GM12878 (cell line): ENCODE data around the gene KRTAP5-3. TPM values are rescaled to one million over a fixed set of nuclear protein-coding genes. Genes with fewer than 3 reads are reported as not detected.

ENCODE experiments used
- ATAC-seq: fragments of 200-7000 bp; cut with Tn5 transposase; 3 replicates; pipeline ENCODE4 v1.9.1; 2020; ENCODE audit warnings: mild to moderate bottlenecking, moderate library complexity
- BruUV-seq: library from RNA; stranded (reverse); fragments of 400-500 nt; replicated peaks from 2 replicates; lab custom pipeline; 2021; lab: Mats Ljungman, UMichigan
- CTCF ChIA-PET: fragments of 300-600 bp; sonication (Branson Sonifier 250); formaldehyde crosslinking; extraction: SDS; loops from one replicate; lab custom pipeline; 2021; ENCODE audit warnings: inconsistent platforms; lab: Yijun Ruan, JAX
- POLR2A ChIA-PET: fragments of 350-600 bp; formaldehyde crosslinking; extraction: SDS; loops from one replicate; lab custom pipeline; 2021; ENCODE audit warnings: inconsistent platforms; lab: Charles Lee
- RAD21 ChIA-PET: fragments of 300-600 bp; sonication (Branson Sonifier 250); formaldehyde crosslinking; loops from one replicate; lab custom pipeline; 2023; ENCODE audit warnings: antibody characterized with exemption; ENCODE audit not compliant: unreplicated experiment; lab: Charles Lee
- SMC1A ChIA-PET: fragments of 300-600 bp; sonication (Branson Sonifier 250); formaldehyde crosslinking; loops from one replicate; lab custom pipeline; 2023; ENCODE audit not compliant: unreplicated experiment, uncharacterized antibody; lab: Charles Lee
- DNase-seq: peaks from one replicate; pipeline ENCODE4 v3.0.0-alpha.2; 2011; ENCODE audit warnings: low read depth, low spot score
- FAIRE-seq: peaks from 3 replicates; lab custom pipeline; 2011; peaks lifted over from hg19 to GRCh38; lab: Jason Lieb, UNC
- H2AFZ ChIP-seq: 2 replicates; pipeline ENCODE4 v1.6.0; 2011; ENCODE audit warnings: low read depth, low read length, control low read depth; ENCODE audit not compliant: control insufficient read depth
- H3K27ac ChIP-seq: 2 replicates; pipeline ENCODE4 v1.5.1; 2011; ENCODE audit warnings: control low read depth; ENCODE audit not compliant: control insufficient read depth, insufficient read depth
- H3K27me3 ChIP-seq, 2 experiments: replicated peaks in 1 of 2; 2 replicates each; pipeline versions ENCODE4 v1.6.0 to v1.6.1; 2011; ENCODE audit warnings: low read length in 1 of 2; ENCODE audit not compliant: control insufficient read depth in 2 of 2, insufficient read depth in 2 of 2
- H3K36me3 ChIP-seq, 2 experiments: 2 replicates each; pipeline ENCODE4 v1.5.1; 2011; ENCODE audit warnings: low read length in 1 of 2; ENCODE audit not compliant: control insufficient read depth in 2 of 2, insufficient read depth in 2 of 2
- H3K4me1 ChIP-seq: 2 replicates; pipeline ENCODE4 v1.6.1; 2011; ENCODE audit warnings: mild to moderate bottlenecking, low read length, moderate library complexity, mixed read lengths; ENCODE audit not compliant: control insufficient read depth, insufficient read depth
- H3K4me2 ChIP-seq: 2 replicates; pipeline ENCODE4 v1.6.0; 2011; ENCODE audit warnings: control low read depth; ENCODE audit not compliant: control insufficient read depth, insufficient read depth
- H3K4me3 ChIP-seq: fragments of 200-600 bp; sonication (generic); 2 replicates; pipeline ENCODE4 v1.5.1; 2016
- H3K79me2 ChIP-seq: 2 replicates; pipeline ENCODE4 v1.6.0; 2011; ENCODE audit warnings: low read length; ENCODE audit not compliant: control insufficient read depth, insufficient read depth
- H3K9ac ChIP-seq: 2 replicates; pipeline ENCODE4 v1.8.0; 2011; ENCODE audit warnings: low read length, control low read depth, mixed read lengths; ENCODE audit not compliant: control insufficient read depth, insufficient read depth
- H3K9me3 ChIP-seq: replicated peaks from 3 replicates; pipeline ENCODE4 v1.5.1; 2011; ENCODE audit warnings: mild to moderate bottlenecking, low read length; ENCODE audit not compliant: control insufficient read depth, insufficient read depth
- H4K20me1 ChIP-seq: 2 replicates; pipeline ENCODE4 v1.6.0; 2011; ENCODE audit not compliant: control insufficient read depth, insufficient read depth
- ESRRA ChIP-seq: IDR thresholded peaks from 2 replicates; pipeline ENCODE4 v1.6.1; 2012; ENCODE audit warnings: mild to moderate bottlenecking, low read length, improper control_type of control experiment
- ETV6 ChIP-seq, 2 experiments: fragments of 450-650 bp in 1 of 2; IDR thresholded peaks in 1 of 2; conservative IDR thresholded peaks in 1 of 2; 2 replicates each; pipeline ENCODE4 v1.6.1; 2014; ENCODE audit warnings: antibody characterized with exemption in 1 of 2, borderline replicate concordance in 1 of 2, low read depth in 1 of 2, mild to moderate bottlenecking in 1 of 2, moderate library complexity in 1 of 2
- FOXK2 ChIP-seq: fragments of 450-650 bp; IDR thresholded peaks from 2 replicates; pipeline ENCODE4 v1.6.1; 2017; ENCODE audit warnings: mild to moderate bottlenecking, moderate library complexity
- NFYB ChIP-seq: IDR thresholded peaks from 2 replicates; pipeline ENCODE4 v1.6.1; 2011; ENCODE audit warnings: low read depth, mild to moderate bottlenecking, low read length, improper control_type of control experiment, moderate library complexity; ENCODE audit not compliant: insufficient read depth
- PBX3 ChIP-seq: IDR thresholded peaks from 2 replicates; pipeline ENCODE4 v1.6.1; 2011; ENCODE audit warnings: mild to moderate bottlenecking, low read depth, low read length, moderate library complexity; ENCODE audit not compliant: insufficient replicate concordance
- RFX5 ChIP-seq: IDR thresholded peaks from 2 replicates; pipeline ENCODE4 v1.6.1; 2011; ENCODE audit warnings: low read depth, low read length, improper control_type of control experiment
- ZNF274 ChIP-seq: IDR thresholded peaks from one replicate; pipeline ENCODE4 v1.8.0; 2011; ENCODE audit not compliant: insufficient read length, insufficient read depth
- ZNF384 ChIP-seq: IDR thresholded peaks from 2 replicates; pipeline ENCODE4 v1.6.1; 2012; ENCODE audit warnings: low read depth, mild to moderate bottlenecking, low read length, improper control_type of control experiment, borderline replicate concordance
- WGBS: methylation state at CpG from one replicate; pipeline ENCODE4 v1.1.6; 2016; ENCODE audit warnings: low lambda C conversion rate; ENCODE audit not compliant: insufficient replicate concordance, insufficient coverage; ENCODE audit errors: missing lambda C conversion rate; 5-methylcytosine and 5-hydroxymethylcytosine counted together
- in situ Hi-C: fragments of 300-500 bp; cut with MboI; formaldehyde crosslinking; loops from 9 replicates; pipeline ENCODE4 v1.14.3; 2018; ENCODE audit warnings: mixed read lengths
- intact Hi-C: fragments of 100-400 bp; cut with micrococcal nuclease; formaldehyde crosslinking; loops from one replicate; pipeline ENCODE4 v1.14.2; 2022; ENCODE audit not compliant: unreplicated experiment
- polyA plus RNA-seq, 11 experiments: library from polyadenylated mRNA; depleted of rRNA in 4 of 11; unstranded in 6 of 11; stranded (reverse) in 5 of 11; fragments of >200 nt; fragmentation: Nextera tagmentation in 4 of 11; fragmentation: Illumina TruSeq in 1 of 11; extraction: Ambion mirVana in 4 of 11; extraction: Trizol in 1 of 11; gene quantifications; 1 replicate in 1 of 11; 2 replicates in 10 of 11; pipeline versions ENCODE4 v1.2.1 to v1.2.3, GENCODE V29; 2011 to 2016; ENCODE audit warnings: inconsistent platforms in 2 of 11, missing spikeins in 2 of 11, low read depth in 1 of 11
- total RNA-seq, 4 experiments: library from RNA; depleted of rRNA in 3 of 4; stranded (reverse); fragments of >200 nt in 3 of 4; fragmentation: Illumina TruSeq in 1 of 4; extraction: Trizol in 1 of 4; gene quantifications; 2 replicates each; pipeline versions ENCODE4 v1.2.1 to v1.2.3, GENCODE V29; 2013 to 2021
- TF ChIP-seq, protein P1 (sequence below): fragments of 450-650 bp; conservative IDR thresholded peaks from 2 replicates; pipeline ENCODE4 v1.6.1; 2017; ENCODE audit warnings: mild to moderate bottlenecking, moderate library complexity

The KRTAP5-3 gene
- total and polyA plus RNA-seq, 10 of the 15 experiments (the other 5 are each of a cell fraction or from before 2014, with no cell fraction given) = not detected

- ChIA-PET POLR2A (no interaction called here), RAD21 (interaction anchor here (1.4 kb wide), 1 partner anchor 54 kb away, joined by 4 read pairs; no protein-coding TSS in a partner anchor)
- Histone ChIP-seq H2AFZ (no peak overlapping the region), H3K27me3 (no peaks in the 10 kb centered on the region; a peak in 2 of 4 replicates), H3K9ac (no peak overlapping the region), H3K4me1 (no peaks in the 10 kb centered on the region), H3K27ac (no peak overlapping the region), H3K4me3 (no peak overlapping the region), H4K20me1 (no peaks in the 10 kb centered on the region), H3K4me2 (no peak overlapping the region), H3K79me2 (no peaks in the 10 kb centered on the region), H3K9me3 (no peaks in the 10 kb centered on the region), H3K36me3 (no peaks in the 10 kb centered on the region)
- intact Hi-C loops = no loop called here
- DNase-seq (no peak), FAIRE-seq (no peak), ATAC-seq (no peak)
- in situ Hi-C loops = no loop called here
- 48% methylated on average over 15 of the region's 15 CpGs for WGBS
- no TSS peak for BruUV-seq
- TF ChIP-seq ETV6 (conservative IDR thresholded peaks at IDR 0.05 in 1 of 2, IDR thresholded peaks at IDR 0.05 in 1 of 2; ENCODE audit: borderline replicate concordance in 1 of 2, low read depth in 1 of 2) = no peak
- TF ChIP-seq ESRRA = no peak
- TF ChIP-seq FOXK2 = no peak
- no peak for TF ChIP-seq ZNF384
- no peak for TF ChIP-seq ZNF274
- no peak for TF ChIP-seq NFYB
- TF ChIP-seq, protein P1, sequence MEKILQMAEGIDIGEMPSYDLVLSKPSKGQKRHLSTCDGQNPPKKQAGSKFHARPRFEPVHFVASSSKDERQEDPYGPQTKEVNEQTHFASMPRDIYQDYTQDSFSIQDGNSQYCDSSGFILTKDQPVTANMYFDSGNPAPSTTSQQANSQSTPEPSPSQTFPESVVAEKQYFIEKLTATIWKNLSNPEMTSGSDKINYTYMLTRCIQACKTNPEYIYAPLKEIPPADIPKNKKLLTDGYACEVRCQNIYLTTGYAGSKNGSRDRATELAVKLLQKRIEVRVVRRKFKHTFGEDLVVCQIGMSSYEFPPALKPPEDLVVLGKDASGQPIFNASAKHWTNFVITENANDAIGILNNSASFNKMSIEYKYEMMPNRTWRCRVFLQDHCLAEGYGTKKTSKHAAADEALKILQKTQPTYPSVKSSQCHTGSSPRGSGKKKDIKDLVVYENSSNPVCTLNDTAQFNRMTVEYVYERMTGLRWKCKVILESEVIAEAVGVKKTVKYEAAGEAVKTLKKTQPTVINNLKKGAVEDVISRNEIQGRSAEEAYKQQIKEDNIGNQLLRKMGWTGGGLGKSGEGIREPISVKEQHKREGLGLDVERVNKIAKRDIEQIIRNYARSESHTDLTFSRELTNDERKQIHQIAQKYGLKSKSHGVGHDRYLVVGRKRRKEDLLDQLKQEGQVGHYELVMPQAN = no peak
- no peak for TF ChIP-seq PBX3
- TF ChIP-seq RFX5 = no peak
- TF ChIP-seq, all 136 proteins: peak for 0
- CTCF ChIA-PET = interaction anchor here (0.6 to 3.6 kb wide), 10 partner anchors 8 to 517 kb away, joined by 3 to 23 read pairs (median 3); partner anchors contain the start of gene KRTAP5-4
- SMC1A ChIA-PET = no interaction called here
Observed at GRCh38 chr11:1639666-1640065, 31.4 kb upstream of the KRTAP5-3 start.
